ENCODE measurements around the gene CDK5RAP3. TPM values are rescaled to one million over a fixed set of nuclear protein-coding genes. Genes with fewer than 3 reads are reported as not detected.

The CDK5RAP3 gene
- total RNA-seq (2022; extraction: Qiagen RNA extraction), result 90.9 to 121 TPM (median 101 TPM) in 5 replicates

GRCh38 chr17:47970725-47971499 lies at the start of gene CDK5RAP3:
Gene CDK5RAP3 (plus strand): TSS chr17:47971113. CDS start chr17:47971147, 34 bp downstream.

GRCh38 chr17:47941246-47942095 lies 29.4 kb upstream of the CDK5RAP3 start, which contains the start of gene PNPO:
Gene PNPO (plus strand): TSS chr17:47941571. CDS start chr17:47941676, 105 bp downstream.

DNA sequence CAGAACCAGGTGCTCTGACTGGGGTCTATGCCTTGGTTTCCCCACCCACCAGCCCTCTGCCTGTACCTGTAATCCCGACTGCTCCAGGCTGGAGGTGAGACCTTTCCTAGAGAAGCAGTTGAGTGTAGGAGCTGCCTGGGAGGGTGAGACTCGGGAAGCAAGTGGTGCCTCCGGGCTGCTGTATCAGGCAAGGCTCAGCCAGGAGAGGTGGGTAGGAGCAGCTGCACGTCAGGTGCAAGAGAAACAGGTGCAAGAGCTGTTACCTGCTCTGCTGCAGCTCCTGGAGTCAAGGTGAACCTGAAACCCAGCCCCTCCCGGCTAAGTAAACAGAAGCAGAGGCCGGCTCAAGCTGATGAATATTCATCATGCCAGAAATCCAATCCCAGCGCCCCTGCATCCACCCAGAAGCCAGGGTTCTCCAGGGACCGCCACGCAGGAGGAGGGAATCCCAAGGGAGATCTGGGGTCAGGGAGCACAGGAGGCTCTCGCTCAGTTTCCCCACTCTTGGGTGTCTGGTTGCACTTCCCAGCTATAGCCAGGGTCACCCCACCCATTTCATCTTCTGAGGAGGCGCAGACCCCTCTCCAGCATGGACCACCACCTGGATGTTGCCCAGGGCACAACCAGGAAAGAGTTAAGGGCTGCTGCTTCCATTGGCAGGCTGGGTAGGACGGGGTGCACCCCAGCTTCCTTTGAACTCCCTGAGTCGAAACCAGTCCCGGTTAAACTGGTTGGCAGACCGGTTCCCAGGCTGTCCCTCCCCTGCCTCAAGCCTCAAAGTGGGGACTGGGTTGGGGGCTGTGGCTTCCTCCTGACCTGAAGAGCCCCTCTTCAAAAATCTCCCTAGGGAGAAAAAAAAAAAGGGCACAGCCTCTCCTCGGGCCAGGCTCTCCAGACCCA lies 13.1 kb upstream of the CDK5RAP3 start, which contains the start of gene PRR15L:
Gene PRR15L (minus strand): TSS at position 293 of the 900 bp plus-strand sequence. CDS start 4,649 bp downstream, outside the sequence.

Other genes with a start within 250 kb of the CDK5RAP3 start
- gene TBX21, start 237.9 kb upstream of the CDK5RAP3 start, total RNA-seq (2022; extraction: Qiagen RNA extraction), result 0.06 to 0.34 TPM (median 0.20 TPM) in 5 replicates
- gene OSBPL7, start 149.3 kb upstream of the CDK5RAP3 start, total RNA-seq (2022; extraction: Qiagen RNA extraction), result 9.1 to 20.9 TPM (median 15.5 TPM) in 5 replicates
- 97.7 to 109 TPM (median 99.6 TPM) in 5 replicates for gene MRPL10, start 139.6 kb upstream of the CDK5RAP3 start, total RNA-seq (2022; extraction: Qiagen RNA extraction)
- 3.3 to 4.8 TPM (median 3.9 TPM) in 5 replicates for gene LRRC46, start 139.4 kb upstream of the CDK5RAP3 start, total RNA-seq (2022; extraction: Qiagen RNA extraction)
- gene SCRN2, start 129.8 kb upstream of the CDK5RAP3 start, total RNA-seq (2022; extraction: Qiagen RNA extraction), result 27.6 to 38.9 TPM (median 35.6 TPM) in 5 replicates
- gene SP6, start 120.0 kb upstream of the CDK5RAP3 start, total RNA-seq (2022; extraction: Qiagen RNA extraction), result 5.6 to 7.0 TPM (median 6.2 TPM) in 5 replicates
- 14.8 to 23.7 TPM (median 21.9 TPM) in 5 replicates for gene SP2, start 74.9 kb upstream of the CDK5RAP3 start, total RNA-seq (2022; extraction: Qiagen RNA extraction)
- gene PNPO, start 29.5 kb upstream of the CDK5RAP3 start, total RNA-seq (2022; extraction: Qiagen RNA extraction), result 20.2 to 29.4 TPM (median 28.0 TPM) in 5 replicates
- 2.3 to 3.2 TPM (median 2.8 TPM) in 5 replicates for gene PRR15L, start 13.2 kb upstream of the CDK5RAP3 start, total RNA-seq (2022; extraction: Qiagen RNA extraction)
- 12.3 to 17.8 TPM (median 14.6 TPM) in 5 replicates for gene COPZ2, start 66.7 kb downstream of the CDK5RAP3 start, total RNA-seq (2022; extraction: Qiagen RNA extraction)
- gene NFE2L1, start 77.2 kb downstream of the CDK5RAP3 start, total RNA-seq (2022; extraction: Qiagen RNA extraction), result 103 to 147 TPM (median 140 TPM) in 5 replicates
- gene CBX1, start 130.4 kb downstream of the CDK5RAP3 start, total RNA-seq (2022; extraction: Qiagen RNA extraction), result 78.0 to 98.7 TPM (median 84.0 TPM) in 5 replicates
- gene SNX11, start 136.7 kb downstream of the CDK5RAP3 start, total RNA-seq (2022; extraction: Qiagen RNA extraction), result 23.5 to 27.7 TPM (median 25.1 TPM) in 5 replicates